ENCODE data around the gene DDX25.

DNA sequence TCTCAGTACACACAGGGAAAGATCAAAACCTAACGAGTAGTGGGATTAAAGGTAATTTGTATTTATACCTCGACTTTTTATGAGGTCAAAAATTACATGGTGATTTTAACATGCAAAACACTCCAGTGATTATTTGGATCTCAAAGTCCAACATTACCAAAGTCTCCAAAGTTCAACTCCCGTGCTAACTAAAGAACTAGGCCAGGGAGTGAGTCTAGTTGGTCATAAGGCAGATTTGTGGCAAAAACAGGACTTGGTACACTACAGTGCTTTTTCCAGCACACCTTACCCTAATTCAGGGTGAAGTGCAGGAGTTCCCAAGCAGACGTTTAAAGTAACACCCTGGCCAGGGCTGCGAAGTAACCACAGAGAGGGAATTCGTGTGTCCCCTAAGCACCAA, 2.4 kb upstream of the DDX25 start:
- TF ChIP-seq, protein P1, sequence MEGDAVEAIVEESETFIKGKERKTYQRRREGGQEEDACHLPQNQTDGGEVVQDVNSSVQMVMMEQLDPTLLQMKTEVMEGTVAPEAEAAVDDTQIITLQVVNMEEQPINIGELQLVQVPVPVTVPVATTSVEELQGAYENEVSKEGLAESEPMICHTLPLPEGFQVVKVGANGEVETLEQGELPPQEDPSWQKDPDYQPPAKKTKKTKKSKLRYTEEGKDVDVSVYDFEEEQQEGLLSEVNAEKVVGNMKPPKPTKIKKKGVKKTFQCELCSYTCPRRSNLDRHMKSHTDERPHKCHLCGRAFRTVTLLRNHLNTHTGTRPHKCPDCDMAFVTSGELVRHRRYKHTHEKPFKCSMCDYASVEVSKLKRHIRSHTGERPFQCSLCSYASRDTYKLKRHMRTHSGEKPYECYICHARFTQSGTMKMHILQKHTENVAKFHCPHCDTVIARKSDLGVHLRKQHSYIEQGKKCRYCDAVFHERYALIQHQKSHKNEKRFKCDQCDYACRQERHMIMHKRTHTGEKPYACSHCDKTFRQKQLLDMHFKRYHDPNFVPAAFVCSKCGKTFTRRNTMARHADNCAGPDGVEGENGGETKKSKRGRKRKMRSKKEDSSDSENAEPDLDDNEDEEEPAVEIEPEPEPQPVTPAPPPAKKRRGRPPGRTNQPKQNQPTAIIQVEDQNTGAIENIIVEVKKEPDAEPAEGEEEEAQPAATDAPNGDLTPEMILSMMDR (IDR thresholded peaks at IDR 0.05), result no peak
- TF ChIP-seq POLR2A (IDR thresholded peaks at IDR 0.05), result no peak

All from lower leg skin (tissue), 3 donors.